Measurements from ENCODE around the gene C19orf81.
A peak's percentile ranks its signal among the peaks of the same experiment; 100 is the strongest.

Gene C19orf81

GRCh38 chr19:50686310-50687032, 37.2 kb downstream of the C19orf81 start:
- DNase-seq: no peak

- no peak for DNase-seq
These were observed 39.5 kb downstream of the C19orf81 start for GRCh38 chr19:50688766-50689165.

- DNase-seq: no peak
These were observed 41.2 kb downstream of the C19orf81 start for GRCh38 chr19:50690439-50690838.

GRCh38 chr19:50693064-50693975, 44.1 kb downstream of the C19orf81 start:
- DNase-seq: no peak

GRCh38 chr19:50694815-50695145, 45.5 kb downstream of the C19orf81 start:
- no peak for DNase-seq

- no peak for DNase-seq
These were observed 46.2 kb downstream of the C19orf81 start for GRCh38 chr19:50695251-50696093.

GRCh38 chr19:50696094-50696483, 46.8 kb downstream of the C19orf81 start:
- DNase-seq: no peak

- DNase-seq: no peak
These were observed 48.3 kb downstream of the C19orf81 start for GRCh38 chr19:50697414-50698124.

- no peak for DNase-seq
These were observed 52.2 kb downstream of the C19orf81 start for GRCh38 chr19:50701367-50701985.

- no peak for DNase-seq
These were observed 53.1 kb downstream of the C19orf81 start for GRCh38 chr19:50702158-50702870.

GRCh38 chr19:50702871-50703829, 53.9 kb downstream of the C19orf81 start:
- no peak for DNase-seq

GRCh38 chr19:50703915-50704796, 54.9 kb downstream of the C19orf81 start:
- no peak for DNase-seq

- DNase-seq: peak; percentile 8
These were observed 56.3 kb downstream of the C19orf81 start for GRCh38 chr19:50705422-50706019.

GRCh38 chr19:50706387-50706786, 57.1 kb downstream of the C19orf81 start:
- no peak for DNase-seq

GRCh38 chr19:50708179-50708879, 59.1 kb downstream of the C19orf81 start:
- no peak for DNase-seq

All from SIG-M5 (cell line).